Measurements from ENCODE around the gene STK35. TPM values are rescaled to one million over a fixed set of nuclear protein-coding genes. Genes with fewer than 3 reads are reported as not detected.

The STK35 gene
- total and polyA plus RNA-seq, 2 donors = 7.6 to 17.5 TPM

DNA sequence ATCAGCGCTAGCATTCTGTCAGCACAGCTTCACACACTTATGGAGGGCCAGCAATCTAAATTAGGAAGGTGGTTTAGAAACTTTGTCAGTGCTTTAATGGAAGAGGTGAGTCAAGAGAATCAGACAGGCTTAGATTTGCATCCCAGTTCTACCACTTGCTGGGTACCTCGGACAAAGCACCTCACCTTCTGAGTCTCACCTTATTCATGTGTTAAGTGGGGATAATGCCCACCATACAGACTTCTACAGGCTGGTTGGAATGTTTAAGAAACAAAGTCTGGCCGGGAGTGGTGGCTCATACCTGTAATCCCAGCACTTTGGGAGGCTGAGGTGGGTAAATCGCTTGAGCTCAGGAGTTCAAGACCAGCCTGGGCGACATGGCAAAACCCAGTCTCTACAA lies 12.2 kb upstream of the STK35 start:
- no peak overlapping the region for H3K27ac ChIP-seq (ENCODE audit: low read depth)
- no peak overlapping the region for H3K4me3 ChIP-seq (ENCODE audit: low read depth, low read length)
- 61% methylated on average over 5 of the region's 5 CpGs for WGBS
- no peaks in the 10 kb centered on the region for H3K4me1 ChIP-seq (ENCODE audit: insufficient read depth)
- DNase-seq (ENCODE audit: extremely low spot score) = no peak
- no peaks in the 10 kb centered on the region for H3K36me3 ChIP-seq (ENCODE audit: insufficient read depth)

- WGBS = 31% methylated on average over 4 of the region's 4 CpGs
- no peak overlapping the region for H3K27ac ChIP-seq (ENCODE audit: low read depth)
- no peak for DNase-seq (ENCODE audit: extremely low spot score)
- no peaks in the 10 kb centered on the region for H3K4me1 ChIP-seq (ENCODE audit: insufficient read depth)
- H3K4me3 ChIP-seq (ENCODE audit: low read depth, low read length) = no peak overlapping the region
- no peaks in the 10 kb centered on the region for H3K36me3 ChIP-seq (ENCODE audit: insufficient read depth)
Observed at GRCh38 chr20:2093159-2093781, 8.4 kb upstream of the STK35 start.

DNA sequence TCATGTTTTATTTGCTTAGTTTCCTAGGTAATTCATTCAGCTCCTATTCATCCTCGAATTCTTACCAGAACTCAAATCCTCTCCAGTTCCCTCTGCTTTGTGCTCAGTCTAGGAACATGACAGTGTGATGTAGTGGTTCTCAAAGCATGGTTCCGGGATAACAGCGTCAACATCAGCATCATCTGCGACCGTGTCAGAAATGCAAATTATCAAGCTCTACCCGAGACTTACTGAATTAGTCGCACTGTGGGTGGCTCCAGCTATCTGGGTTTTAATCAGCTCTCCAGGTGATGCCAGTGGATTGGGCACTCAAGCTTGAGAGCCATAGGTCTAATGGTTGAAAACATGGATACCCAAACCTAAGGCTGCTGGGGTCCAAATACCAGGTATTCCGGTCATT lies 7.7 kb upstream of the STK35 start:
- no peak for DNase-seq (ENCODE audit: extremely low spot score)
- WGBS = 51% methylated on average over 8 of the region's 8 CpGs

GRCh38 chr20:2101865-2102584 lies 398 bp downstream of the STK35 start:
- peak; percentile 89 for DNase-seq (ENCODE audit: extremely low spot score)
- no peaks in the 10 kb centered on the region for H3K36me3 ChIP-seq (ENCODE audit: insufficient read depth)
- WGBS = under 1% methylated on average over 64 of the region's 64 CpGs
- peaks cover 7% of the 10 kb centered on the region for H3K4me1 ChIP-seq (ENCODE audit: insufficient read depth)
- peak overlapping the region; percentile 86 for H3K4me3 ChIP-seq (ENCODE audit: low read depth, low read length)
- peak overlapping the region; percentile 99 for H3K27ac ChIP-seq (ENCODE audit: low read depth)

More for the DNA sequence above, 7.7 kb upstream of the STK35 start:
- Histone ChIP-seq H3K4me1 (ENCODE audit: insufficient read depth) (no peaks in the 10 kb centered on the region), H3K4me3 (ENCODE audit: low read depth, low read length) (no peak overlapping the region), H3K27ac (ENCODE audit: low read depth) (no peak overlapping the region), H3K36me3 (ENCODE audit: insufficient read depth) (no peaks in the 10 kb centered on the region)

DNA sequence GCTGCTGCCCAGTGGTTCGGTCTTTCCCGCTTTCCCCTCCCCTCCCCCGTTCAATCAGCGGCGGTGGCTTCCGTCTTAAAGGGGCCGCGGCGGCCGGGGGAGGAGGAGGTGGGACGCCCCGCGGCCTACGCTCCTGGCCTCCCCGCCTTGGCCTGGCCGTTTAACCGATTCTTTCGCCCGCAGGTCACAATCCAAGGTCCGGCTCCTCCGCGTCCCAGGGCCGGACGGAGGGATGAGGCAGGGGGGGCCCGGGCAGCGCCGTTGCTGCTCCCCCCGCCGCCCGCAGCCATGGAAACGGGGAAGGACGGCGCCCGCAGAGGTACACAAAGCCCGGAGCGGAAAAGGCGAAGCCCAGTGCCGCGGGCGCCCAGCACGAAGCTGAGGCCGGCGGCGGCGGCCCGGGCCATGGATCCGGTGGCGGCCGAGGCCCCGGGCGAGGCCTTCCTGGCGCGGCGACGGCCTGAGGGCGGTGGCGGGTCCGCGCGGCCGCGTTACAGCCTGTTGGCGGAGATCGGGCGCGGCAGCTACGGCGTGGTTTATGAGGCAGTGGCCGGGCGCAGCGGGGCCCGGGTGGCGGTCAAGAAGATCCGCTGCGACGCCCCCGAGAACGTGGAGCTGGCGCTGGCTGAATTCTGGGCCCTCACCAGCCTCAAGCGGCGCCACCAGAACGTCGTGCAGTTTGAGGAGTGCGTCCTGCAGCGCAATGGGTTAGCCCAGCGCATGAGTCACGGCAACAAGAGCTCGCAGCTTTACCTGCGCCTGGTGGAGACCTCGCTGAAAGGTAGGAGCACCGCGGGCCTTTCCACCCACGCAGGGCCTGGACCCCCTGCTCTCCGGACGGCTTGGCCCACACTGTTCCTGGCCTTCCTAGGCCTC lies 1.2 kb downstream of the STK35 start:
- DNase-seq (ENCODE audit: extremely low spot score) = peak; percentile 88
- Histone ChIP-seq H3K36me3 (ENCODE audit: insufficient read depth) (no peaks in the 10 kb centered on the region), H3K27ac (ENCODE audit: low read depth) (peak overlapping the region; percentile 99), H3K4me3 (ENCODE audit: low read depth, low read length) (peak overlapping the region; percentile 86), H3K4me1 (ENCODE audit: insufficient read depth) (peaks cover 7% of the 10 kb centered on the region)
- WGBS = under 1% methylated on average over 95 of the region's 95 CpGs

GRCh38 chr20:2103461-2104153 lies 2.0 kb downstream of the STK35 start:
- Histone ChIP-seq H3K4me1 (ENCODE audit: insufficient read depth) (peaks cover 7% of the 10 kb centered on the region), H3K27ac (ENCODE audit: low read depth) (peak overlapping the region; percentile 99), H3K36me3 (ENCODE audit: insufficient read depth) (no peaks in the 10 kb centered on the region), H3K4me3 (ENCODE audit: low read depth, low read length) (peak overlapping the region; percentile 86)
- no peak for DNase-seq (ENCODE audit: extremely low spot score)
- 2% methylated on average over 13 of the region's 13 CpGs for WGBS

- Histone ChIP-seq H3K4me3 (ENCODE audit: low read depth, low read length) (peak overlapping the region; percentile 86), H3K36me3 (ENCODE audit: insufficient read depth) (no peaks in the 10 kb centered on the region), H3K4me1 (ENCODE audit: insufficient read depth) (peaks cover 9% of the 10 kb centered on the region), H3K27ac (ENCODE audit: low read depth) (no peak overlapping the region)
- WGBS = 28% methylated on average over 8 of the region's 8 CpGs
- DNase-seq (ENCODE audit: extremely low spot score) = no peak
Observed at GRCh38 chr20:2104236-2104635, 2.6 kb downstream of the STK35 start.

- 87% methylated on average over 3 of the region's 3 CpGs for WGBS
- Histone ChIP-seq H3K4me3 (ENCODE audit: low read depth, low read length) (no peak overlapping the region), H3K27ac (ENCODE audit: low read depth) (no peak overlapping the region), H3K36me3 (ENCODE audit: insufficient read depth) (no peaks in the 10 kb centered on the region), H3K4me1 (ENCODE audit: insufficient read depth) (peaks cover 13% of the 10 kb centered on the region)
- no peak for DNase-seq (ENCODE audit: extremely low spot score)
Observed at GRCh38 chr20:2108498-2108897, 6.9 kb downstream of the STK35 start.

- Histone ChIP-seq H3K36me3 (ENCODE audit: insufficient read depth) (no peaks in the 10 kb centered on the region), H3K4me1 (ENCODE audit: insufficient read depth) (peaks cover 13% of the 10 kb centered on the region)
- WGBS = 75% methylated on average over 4 of the region's 4 CpGs
Observed at GRCh38 chr20:2108987-2109386, 7.4 kb downstream of the STK35 start.

GRCh38 chr20:2109425-2110210 lies 8.0 kb downstream of the STK35 start:
- Histone ChIP-seq H3K4me3 (ENCODE audit: low read depth, low read length) (no peak overlapping the region), H3K4me1 (ENCODE audit: insufficient read depth) (peaks cover 10% of the 10 kb centered on the region), H3K27ac (ENCODE audit: low read depth) (no peak overlapping the region), H3K36me3 (ENCODE audit: insufficient read depth) (no peaks in the 10 kb centered on the region)
- 42% methylated on average over 6 of the region's 6 CpGs for WGBS
- no peak for DNase-seq (ENCODE audit: extremely low spot score)

More at GRCh38 chr20:2108987-2109386, 7.4 kb downstream of the STK35 start:
- no peak overlapping the region for H3K27ac ChIP-seq (ENCODE audit: low read depth)
- no peak overlapping the region for H3K4me3 ChIP-seq (ENCODE audit: low read depth, low read length)
- no peak for DNase-seq (ENCODE audit: extremely low spot score)

- no peak overlapping the region for H3K27ac ChIP-seq (ENCODE audit: low read depth)
- no peak for DNase-seq (ENCODE audit: extremely low spot score)
- peaks cover 2% of the 10 kb centered on the region for H3K36me3 ChIP-seq (ENCODE audit: insufficient read depth)
- H3K4me1 ChIP-seq (ENCODE audit: insufficient read depth) = peaks cover 12% of the 10 kb centered on the region
- WGBS = 92% methylated on average over 4 of the region's 4 CpGs
- no peak overlapping the region for H3K4me3 ChIP-seq (ENCODE audit: low read depth, low read length)
Observed at GRCh38 chr20:2112910-2113309, 11.3 kb downstream of the STK35 start.

- H3K27ac ChIP-seq (ENCODE audit: low read depth) = no peak overlapping the region
- peaks cover 2% of the 10 kb centered on the region for H3K36me3 ChIP-seq (ENCODE audit: insufficient read depth)
- DNase-seq (ENCODE audit: extremely low spot score) = no peak
- WGBS = 79% methylated on average over 9 of the region's 9 CpGs
- H3K4me3 ChIP-seq (ENCODE audit: low read depth, low read length) = no peak overlapping the region
- H3K4me1 ChIP-seq (ENCODE audit: insufficient read depth) = peaks cover 9% of the 10 kb centered on the region
Observed at GRCh38 chr20:2114127-2114959, 12.7 kb downstream of the STK35 start.
